ENCODE data around the gene TYK2.

Gene TYK2

DNA sequence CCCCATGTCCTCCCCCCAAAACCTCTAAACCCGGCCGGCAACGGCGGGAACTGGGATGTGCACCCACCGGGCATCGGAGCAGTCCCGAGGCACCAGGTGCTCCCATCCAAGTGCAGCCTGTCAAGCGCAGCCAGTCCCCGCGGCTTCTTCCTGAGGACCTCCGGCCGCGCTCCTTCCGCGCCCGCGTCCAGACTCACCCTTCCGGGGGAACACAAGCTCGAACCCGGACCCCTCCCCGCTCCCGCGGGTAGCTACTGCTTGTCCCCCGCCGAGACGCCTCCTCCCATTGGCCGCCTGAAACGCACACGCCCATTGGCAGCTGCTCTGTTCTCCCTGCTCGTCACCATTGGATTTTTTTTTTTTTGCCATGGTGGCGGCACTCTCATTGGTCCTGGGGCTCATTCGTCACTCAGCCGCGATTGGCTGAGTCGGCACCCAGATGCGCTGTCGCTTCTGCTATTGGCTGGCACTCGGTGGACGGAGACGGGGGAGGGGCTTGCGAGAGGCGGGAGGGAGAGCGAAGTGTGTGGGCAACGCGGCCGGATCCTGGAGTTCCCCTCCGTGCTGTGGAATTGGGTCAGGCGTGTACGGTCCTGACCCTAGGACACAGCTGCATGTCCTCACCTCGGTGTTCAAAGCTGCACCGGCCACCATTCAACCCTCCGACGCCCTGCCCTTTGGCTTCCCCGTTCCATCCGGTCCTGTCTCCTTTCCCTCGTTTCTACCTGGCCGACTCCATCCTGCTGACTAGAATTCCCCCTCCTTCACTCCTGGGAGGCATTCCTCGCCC lies at the start of gene TYK2:
Gene TYK2, minus strand, starts transcription at position 260 of the 790 bp plus-strand sequence. CDS start 2,166 bp downstream, outside the sequence.
- DNase-seq, result peak; percentile 98
- H3K27ac ChIP-seq, result peak within 1 kb of the TSS; percentile 78
- no peaks in the 10 kb centered on the region for H3K27me3 ChIP-seq (ENCODE audit: insufficient read depth, low read depth, severe bottlenecking)
- TF ChIP-seq, protein P1, sequence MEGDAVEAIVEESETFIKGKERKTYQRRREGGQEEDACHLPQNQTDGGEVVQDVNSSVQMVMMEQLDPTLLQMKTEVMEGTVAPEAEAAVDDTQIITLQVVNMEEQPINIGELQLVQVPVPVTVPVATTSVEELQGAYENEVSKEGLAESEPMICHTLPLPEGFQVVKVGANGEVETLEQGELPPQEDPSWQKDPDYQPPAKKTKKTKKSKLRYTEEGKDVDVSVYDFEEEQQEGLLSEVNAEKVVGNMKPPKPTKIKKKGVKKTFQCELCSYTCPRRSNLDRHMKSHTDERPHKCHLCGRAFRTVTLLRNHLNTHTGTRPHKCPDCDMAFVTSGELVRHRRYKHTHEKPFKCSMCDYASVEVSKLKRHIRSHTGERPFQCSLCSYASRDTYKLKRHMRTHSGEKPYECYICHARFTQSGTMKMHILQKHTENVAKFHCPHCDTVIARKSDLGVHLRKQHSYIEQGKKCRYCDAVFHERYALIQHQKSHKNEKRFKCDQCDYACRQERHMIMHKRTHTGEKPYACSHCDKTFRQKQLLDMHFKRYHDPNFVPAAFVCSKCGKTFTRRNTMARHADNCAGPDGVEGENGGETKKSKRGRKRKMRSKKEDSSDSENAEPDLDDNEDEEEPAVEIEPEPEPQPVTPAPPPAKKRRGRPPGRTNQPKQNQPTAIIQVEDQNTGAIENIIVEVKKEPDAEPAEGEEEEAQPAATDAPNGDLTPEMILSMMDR (IDR thresholded peaks at IDR 0.05; ENCODE audit: low read depth, low read length), result no peak
- no peaks in the 10 kb centered on the region for H3K9me3 ChIP-seq (ENCODE audit: severe bottlenecking)
- peaks cover 16% of the 10 kb centered on the region for H3K36me3 ChIP-seq
- H3K4me3 ChIP-seq (ENCODE audit: low read depth, low read length), result peak within 1 kb of the TSS; percentile 88

DNA sequence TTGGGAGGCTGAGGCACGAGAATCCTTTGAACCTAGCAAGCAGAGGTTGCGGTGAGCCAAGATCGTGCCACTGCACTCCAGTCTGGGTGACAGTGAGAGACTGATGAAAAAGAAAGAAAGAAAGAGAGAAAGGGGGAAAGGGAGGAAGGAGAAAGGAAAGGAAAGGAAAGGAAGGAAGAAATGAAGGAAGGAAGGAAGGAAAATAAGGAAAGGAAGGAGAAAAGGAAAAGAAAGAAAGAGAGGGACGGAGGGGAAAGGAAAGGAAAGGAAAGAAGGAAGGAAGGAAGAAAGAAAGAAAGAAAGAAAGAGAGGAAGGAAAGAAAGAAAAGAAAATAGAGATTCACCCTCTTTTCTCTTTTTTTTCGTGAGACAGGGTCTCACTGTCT lies 48.6 kb upstream of the TYK2 start:
- Histone ChIP-seq H3K9me3 (ENCODE audit: severe bottlenecking) (no peaks in the 10 kb centered on the region), H3K36me3 (no peaks in the 10 kb centered on the region), H3K27me3 (ENCODE audit: insufficient read depth, low read depth, severe bottlenecking) (peaks cover 5% of the 10 kb centered on the region), H3K4me3 (ENCODE audit: low read depth, low read length) (no peak overlapping the region), H3K27ac (no peak overlapping the region)
- DNase-seq, result no peak
- TF ChIP-seq, protein P1 (IDR thresholded peaks at IDR 0.05; ENCODE audit: low read depth, low read length), result no peak

DNA sequence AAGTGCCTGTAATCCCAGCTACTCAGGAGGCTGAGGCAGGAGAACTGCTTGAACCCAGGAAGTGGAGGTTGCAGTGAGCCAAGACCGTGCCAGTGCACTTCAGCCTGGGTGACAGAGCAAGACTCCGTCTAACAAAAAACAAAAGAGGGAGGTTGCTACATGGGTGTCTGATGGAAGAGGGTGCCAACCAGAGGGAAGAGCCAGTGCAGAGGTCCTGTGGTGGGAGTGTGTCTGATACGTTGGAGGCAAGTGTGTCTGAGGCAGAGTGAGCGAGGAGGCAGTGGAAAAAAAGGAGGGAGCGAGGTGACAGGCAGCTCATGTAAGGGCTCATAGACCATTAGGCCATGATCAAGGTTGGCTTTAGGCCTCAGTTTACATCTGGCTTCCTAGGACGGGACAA lies 46.8 kb upstream of the TYK2 start:
- TF ChIP-seq, protein P1 (IDR thresholded peaks at IDR 0.05; ENCODE audit: low read depth, low read length), result no peak
- H3K36me3 ChIP-seq, result no peaks in the 10 kb centered on the region
- no peaks in the 10 kb centered on the region for H3K9me3 ChIP-seq (ENCODE audit: severe bottlenecking)
- peaks cover 5% of the 10 kb centered on the region for H3K27me3 ChIP-seq (ENCODE audit: insufficient read depth, low read depth, severe bottlenecking)
- H3K4me3 ChIP-seq (ENCODE audit: low read depth, low read length), result no peak overlapping the region
- H3K27ac ChIP-seq, result no peak overlapping the region
- DNase-seq, result no peak

DNA sequence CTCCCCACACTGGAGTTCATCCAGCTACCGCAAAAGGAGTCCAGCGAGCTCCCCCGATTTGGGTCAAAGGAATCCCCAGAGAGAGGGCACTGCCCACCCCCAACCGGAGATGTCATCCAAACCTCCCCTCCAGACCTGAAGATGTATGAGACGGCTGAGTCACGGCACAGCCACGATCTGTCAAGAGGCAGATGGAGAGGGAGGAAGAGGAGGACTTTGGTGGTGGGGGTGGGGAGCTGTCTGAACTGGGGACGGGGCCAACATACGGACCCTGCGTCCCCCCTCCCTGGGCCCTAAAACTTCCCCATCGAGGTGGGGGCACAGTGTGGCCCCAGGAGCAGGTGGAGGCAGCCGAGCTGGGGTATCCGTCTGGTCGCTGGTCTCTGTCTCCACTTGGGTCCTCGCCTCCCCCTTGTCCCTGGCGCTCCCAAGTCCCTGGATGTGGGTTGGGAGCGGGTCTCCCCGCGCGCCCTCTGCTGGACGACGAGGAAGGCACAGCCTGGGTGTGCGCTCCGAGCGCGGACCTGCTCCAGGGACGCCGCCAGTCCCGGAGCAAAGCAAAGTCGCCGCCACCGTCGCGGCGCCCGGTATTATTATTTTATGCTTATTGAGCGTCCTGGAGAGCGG lies 43.8 kb upstream of the TYK2 start:
- H3K4me3 ChIP-seq (ENCODE audit: low read depth, low read length), result peak overlapping the region; percentile 46
- H3K27ac ChIP-seq, result peak overlapping the region; percentile 34; the same call in 1 of the 2 replicates
- H3K27me3 ChIP-seq (ENCODE audit: insufficient read depth, low read depth, severe bottlenecking), result peaks cover 5% of the 10 kb centered on the region
- no peaks in the 10 kb centered on the region for H3K36me3 ChIP-seq
- peak; percentile 86 for DNase-seq
- no peaks in the 10 kb centered on the region for H3K9me3 ChIP-seq (ENCODE audit: severe bottlenecking)
- TF ChIP-seq, protein P1 (IDR thresholded peaks at IDR 0.05; ENCODE audit: low read depth, low read length), result peak; percentile 92

DNA sequence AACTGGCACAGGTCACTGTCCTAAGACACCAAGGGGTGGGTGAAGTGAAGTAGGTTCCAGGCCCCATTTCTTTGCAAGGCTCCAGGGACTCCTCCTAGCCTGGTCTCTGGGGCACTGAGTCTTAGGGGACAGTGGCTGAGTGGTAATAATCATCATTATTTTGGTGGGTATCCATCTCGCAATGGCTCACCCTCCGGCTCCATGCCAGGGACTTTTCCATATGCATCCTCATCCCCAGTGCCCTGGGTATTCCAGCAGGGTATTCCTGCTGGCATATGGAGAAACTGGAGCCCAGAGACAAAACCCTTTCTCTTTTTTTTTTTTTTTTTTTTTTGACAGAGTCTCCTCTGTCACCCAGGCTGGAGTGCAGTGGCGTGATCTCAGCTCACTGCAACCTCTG lies 42.5 kb upstream of the TYK2 start:
- DNase-seq, result no peak
- Histone ChIP-seq H3K9me3 (ENCODE audit: severe bottlenecking) (no peaks in the 10 kb centered on the region), H3K27me3 (ENCODE audit: insufficient read depth, low read depth, severe bottlenecking) (peaks cover 5% of the 10 kb centered on the region), H3K4me3 (ENCODE audit: low read depth, low read length) (no peak overlapping the region), H3K27ac (no peak overlapping the region), H3K36me3 (no peaks in the 10 kb centered on the region)
- TF ChIP-seq, protein P1 (IDR thresholded peaks at IDR 0.05; ENCODE audit: low read depth, low read length), result no peak

Measured in WERI-Rb-1 (cell line).